ENCODE data around the gene INA. TPM values are rescaled to one million over a fixed set of nuclear protein-coding genes. Genes with fewer than 3 reads are reported as not detected.

The INA gene
- total RNA-seq (0.16 and 0.93 TPM in 2 replicates), polyA plus RNA-seq (0.71 TPM in 1 of 2 replicates, not detected in the other)

- H3K4me3 ChIP-seq = peak within 1 kb of the TSS; percentile 16
- peak within 1 kb of the TSS; percentile 90 for H3K4me2 ChIP-seq
- peak; percentile 67 for DNase-seq (ENCODE audit: low spot score)
- H3K9me2 ChIP-seq (replicated peaks; ENCODE audit: insufficient read depth) = no peaks in the 10 kb centered on the region
- no peaks in the 10 kb centered on the region for H4K20me1 ChIP-seq (ENCODE audit: insufficient read depth, poor library complexity, severe bottlenecking)
- H3K27ac ChIP-seq = no peak within 1 kb of the TSS
- no peaks in the 10 kb centered on the region for H3K9me3 ChIP-seq (ENCODE audit: low read depth)
- no peaks in the 10 kb centered on the region for H3K4me1 ChIP-seq (ENCODE audit: insufficient read depth)
- peaks cover 67% of the 10 kb centered on the region for H3K27me3 ChIP-seq
- H2AFZ ChIP-seq = peak within 1 kb of the TSS; percentile 71
- H3K36me3 ChIP-seq (replicated peaks; ENCODE audit: insufficient read depth, low read depth) = no peaks in the 10 kb centered on the region
- H3K79me2 ChIP-seq = no peaks in the 10 kb centered on the region
- TF ChIP-seq EZH2 (IDR thresholded peaks at IDR 0.05; ENCODE audit: borderline replicate concordance) (peak; percentile 76), CTCF (IDR thresholded peaks at IDR 0.05; ENCODE audit: poor library complexity) (no peak)
- 2% methylated on average over 65 of the region's 105 CpGs for WGBS (ENCODE audit: low lambda C conversion rate, missing lambda C conversion rate)
Observed at GRCh38 chr10:103276896-103277712, at the start of gene INA. Gene INA (plus strand): TSS chr10:103277138. CDS start chr10:103277212, 74 bp downstream.

- H3K4me3 ChIP-seq = no peak overlapping the region
- peaks cover 18% of the 10 kb centered on the region for H3K4me1 ChIP-seq (ENCODE audit: insufficient read depth)
- no peaks in the 10 kb centered on the region for H3K27me3 ChIP-seq
- H3K9me2 ChIP-seq (replicated peaks; ENCODE audit: insufficient read depth) = no peaks in the 10 kb centered on the region
- H4K20me1 ChIP-seq (ENCODE audit: insufficient read depth, poor library complexity, severe bottlenecking) = no peaks in the 10 kb centered on the region
- no peaks in the 10 kb centered on the region for H3K79me2 ChIP-seq
- no peak overlapping the region for H2AFZ ChIP-seq
- WGBS (ENCODE audit: low lambda C conversion rate, missing lambda C conversion rate) = 83% methylated on average over 1 of the region's 1 CpG
- no peaks in the 10 kb centered on the region for H3K9me3 ChIP-seq (ENCODE audit: low read depth)
- DNase-seq (ENCODE audit: low spot score) = no peak
- H3K27ac ChIP-seq = peak overlapping the region; percentile 40
- no peak overlapping the region for H3K4me2 ChIP-seq
- no peak for TF ChIP-seq EZH2phosphoT487 (IDR thresholded peaks at IDR 0.05; ENCODE audit: low read depth, severe bottlenecking, unreplicated experiment)
- TF ChIP-seq CTCF (IDR thresholded peaks at IDR 0.05; ENCODE audit: poor library complexity) = no peak
- TF ChIP-seq EZH2 (IDR thresholded peaks at IDR 0.05; ENCODE audit: borderline replicate concordance) = no peak
- no peaks in the 10 kb centered on the region for H3K36me3 ChIP-seq (replicated peaks; ENCODE audit: insufficient read depth, low read depth)
Observed at GRCh38 chr10:103227416-103227815, 49.5 kb upstream of the INA start.

- Histone ChIP-seq H3K79me2 (no peaks in the 10 kb centered on the region), H3K4me3 (no peak overlapping the region), H3K9me3 (ENCODE audit: low read depth) (no peaks in the 10 kb centered on the region), H4K20me1 (ENCODE audit: insufficient read depth, poor library complexity, severe bottlenecking) (no peaks in the 10 kb centered on the region), H3K27me3 (no peaks in the 10 kb centered on the region), H3K4me1 (ENCODE audit: insufficient read depth) (peaks cover 18% of the 10 kb centered on the region), H2AFZ (no peak overlapping the region), H3K9me2 (replicated peaks; ENCODE audit: insufficient read depth) (no peaks in the 10 kb centered on the region), H3K4me2 (peak overlapping the region; percentile 32), H3K27ac (peak overlapping the region; percentile 95), H3K36me3 (replicated peaks; ENCODE audit: insufficient read depth, low read depth) (no peaks in the 10 kb centered on the region)
- TF ChIP-seq EZH2phosphoT487 (IDR thresholded peaks at IDR 0.05; ENCODE audit: low read depth, severe bottlenecking, unreplicated experiment) (no peak), CTCF (IDR thresholded peaks at IDR 0.05; ENCODE audit: poor library complexity) (no peak), EZH2 (IDR thresholded peaks at IDR 0.05; ENCODE audit: borderline replicate concordance) (no peak)
- 19% methylated on average over 4 of the region's 4 CpGs for WGBS (ENCODE audit: low lambda C conversion rate, missing lambda C conversion rate)
- peak; percentile 57 for DNase-seq (ENCODE audit: low spot score)
Observed at GRCh38 chr10:103231047-103231551, 45.8 kb upstream of the INA start.

Data from hepatocyte (in vitro differentiated cells).